GM12874 (cell line): ENCODE measurements around the gene SSH2.

ENCODE experiments used
- TF ChIP-seq, protein P1 (sequence below): IDR thresholded peaks from 2 replicates; pipeline ENCODE4 v1.5.1; 2011; ENCODE audit warnings: low read depth, mild to moderate bottlenecking, control low read depth, low read length, moderate library complexity; ENCODE audit not compliant: insufficient read depth

Gene SSH2

DNA sequence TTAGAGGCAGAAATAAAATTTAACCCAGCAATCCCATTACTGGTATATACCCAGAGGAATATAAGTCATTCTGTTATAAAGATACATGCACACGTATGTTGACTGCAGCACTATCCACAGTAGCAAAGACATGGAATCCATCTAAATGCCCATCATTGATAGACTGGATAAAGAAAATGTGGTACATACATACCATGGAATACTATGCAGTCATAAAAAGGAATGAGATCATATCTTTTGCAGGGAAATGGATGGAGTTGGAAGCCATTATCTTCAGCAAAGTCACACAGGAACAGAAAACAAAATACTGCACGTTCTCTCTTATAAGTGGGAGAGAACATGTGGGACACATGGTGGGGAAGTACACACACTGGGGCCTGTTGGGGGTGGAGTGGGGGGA, 23.1 kb downstream of the SSH2 start:
- TF ChIP-seq, protein P1, sequence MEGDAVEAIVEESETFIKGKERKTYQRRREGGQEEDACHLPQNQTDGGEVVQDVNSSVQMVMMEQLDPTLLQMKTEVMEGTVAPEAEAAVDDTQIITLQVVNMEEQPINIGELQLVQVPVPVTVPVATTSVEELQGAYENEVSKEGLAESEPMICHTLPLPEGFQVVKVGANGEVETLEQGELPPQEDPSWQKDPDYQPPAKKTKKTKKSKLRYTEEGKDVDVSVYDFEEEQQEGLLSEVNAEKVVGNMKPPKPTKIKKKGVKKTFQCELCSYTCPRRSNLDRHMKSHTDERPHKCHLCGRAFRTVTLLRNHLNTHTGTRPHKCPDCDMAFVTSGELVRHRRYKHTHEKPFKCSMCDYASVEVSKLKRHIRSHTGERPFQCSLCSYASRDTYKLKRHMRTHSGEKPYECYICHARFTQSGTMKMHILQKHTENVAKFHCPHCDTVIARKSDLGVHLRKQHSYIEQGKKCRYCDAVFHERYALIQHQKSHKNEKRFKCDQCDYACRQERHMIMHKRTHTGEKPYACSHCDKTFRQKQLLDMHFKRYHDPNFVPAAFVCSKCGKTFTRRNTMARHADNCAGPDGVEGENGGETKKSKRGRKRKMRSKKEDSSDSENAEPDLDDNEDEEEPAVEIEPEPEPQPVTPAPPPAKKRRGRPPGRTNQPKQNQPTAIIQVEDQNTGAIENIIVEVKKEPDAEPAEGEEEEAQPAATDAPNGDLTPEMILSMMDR, result no peak

DNA sequence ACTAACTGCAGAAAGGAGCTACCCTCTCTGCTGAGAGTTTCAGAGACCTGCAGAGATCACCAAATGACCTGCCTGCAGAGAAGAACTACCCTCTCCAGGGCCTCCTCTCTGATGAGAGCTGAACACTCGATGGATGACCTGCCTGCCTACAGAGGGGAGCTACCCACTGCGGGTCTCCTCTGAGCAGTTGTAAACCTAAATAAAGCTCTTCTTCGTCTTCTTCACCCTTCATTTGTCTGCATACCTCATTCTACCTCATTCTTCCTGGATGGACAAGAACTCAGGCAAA, 24.2 kb downstream of the SSH2 start:
- TF ChIP-seq, protein P1, result no peak

DNA sequence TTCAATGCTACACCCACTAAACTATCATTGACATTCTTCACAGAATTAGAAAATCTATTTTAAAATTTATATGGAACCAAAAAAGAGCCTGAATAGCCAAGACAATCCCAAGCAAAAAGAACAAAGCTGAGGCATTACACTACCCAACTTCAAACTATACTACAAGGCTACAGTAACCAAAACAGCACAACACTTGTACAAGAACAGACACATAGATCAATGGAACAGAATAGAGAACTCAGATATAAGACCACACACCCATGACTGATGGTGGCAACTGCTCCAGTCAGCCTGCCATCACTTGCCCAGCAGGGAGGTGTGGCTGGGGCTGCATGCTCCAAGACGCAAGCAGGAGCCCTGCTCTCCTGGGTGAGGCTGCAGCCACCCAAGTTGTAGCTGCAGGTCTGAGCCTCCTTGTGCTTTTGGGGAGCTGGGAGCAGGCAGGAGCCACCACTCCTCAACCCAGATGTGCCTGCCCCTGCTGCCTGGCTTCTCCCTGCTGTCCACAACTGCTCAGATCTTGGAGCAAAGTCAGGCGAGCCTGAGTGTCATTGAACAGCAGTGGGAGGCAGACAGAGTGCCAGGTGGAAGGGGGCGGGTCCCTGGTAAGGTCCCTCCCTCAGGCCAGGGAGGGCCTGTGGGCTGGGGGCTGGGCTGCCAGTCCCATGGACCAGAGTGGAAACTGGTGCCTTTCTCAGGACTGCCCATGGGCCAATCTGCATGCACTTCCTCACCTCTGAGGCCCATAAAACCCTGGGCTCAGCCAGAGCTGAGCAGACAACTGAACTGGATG, 24.7 kb downstream of the SSH2 start:
- TF ChIP-seq, protein P1, result no peak

DNA sequence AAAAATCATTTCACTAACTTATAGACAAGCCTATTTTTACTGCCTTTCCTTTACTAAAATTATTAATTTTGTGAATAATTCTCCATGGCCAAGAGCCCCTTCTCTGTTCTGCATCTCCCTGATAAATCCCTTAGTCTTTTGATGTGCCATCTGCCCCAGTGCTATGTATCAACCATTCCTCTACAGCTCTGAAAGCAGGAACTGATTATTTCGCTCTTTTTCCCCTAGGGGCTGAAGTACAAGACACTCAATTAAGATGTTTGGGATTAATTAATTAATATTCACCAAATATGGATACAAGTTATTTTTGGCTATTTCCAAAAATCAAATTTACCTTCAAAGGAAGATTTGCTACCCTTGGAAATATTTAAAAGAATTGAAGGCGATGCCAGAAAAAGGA, 26.6 kb downstream of the SSH2 start:
- TF ChIP-seq, protein P1, result no peak

DNA sequence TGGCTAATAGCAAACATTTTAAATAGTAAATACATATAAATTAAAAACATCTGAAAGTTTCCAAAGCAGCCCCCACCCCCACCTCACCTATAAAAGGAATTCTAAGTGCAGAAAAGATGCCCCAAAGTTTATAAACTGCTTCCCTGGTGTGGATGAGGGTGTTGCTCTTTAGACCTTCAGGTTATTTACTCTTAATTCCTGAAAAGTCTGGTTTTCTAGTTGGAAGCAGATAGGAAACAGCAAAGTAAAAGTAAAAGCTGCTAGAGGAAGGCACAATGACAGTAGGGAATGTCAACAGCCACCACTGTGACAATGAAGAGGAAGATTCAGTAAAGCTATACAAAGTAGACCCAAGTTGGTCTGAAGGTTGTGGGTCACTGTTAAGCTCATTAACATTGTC, 37.8 kb downstream of the SSH2 start:
- TF ChIP-seq, protein P1, result no peak

DNA sequence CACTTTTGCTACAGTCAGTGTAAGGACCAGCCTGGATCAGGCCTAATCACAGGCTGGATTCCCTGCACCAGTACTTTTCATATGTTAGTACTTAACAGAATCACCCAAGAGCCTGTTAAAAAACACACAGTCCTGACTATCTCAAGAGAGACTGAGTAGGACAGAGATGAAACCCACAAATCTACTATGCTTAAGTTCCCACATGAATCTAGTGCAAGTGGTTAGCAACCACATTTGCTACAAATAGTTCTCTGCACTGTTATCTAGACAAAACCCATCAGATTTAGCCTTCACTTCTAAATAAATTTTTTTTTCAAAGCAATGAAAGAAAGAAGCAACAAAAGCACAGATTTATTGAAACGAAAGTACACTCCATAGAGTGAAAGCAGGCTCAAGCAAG, 38.9 kb downstream of the SSH2 start:
- TF ChIP-seq, protein P1, result no peak

DNA sequence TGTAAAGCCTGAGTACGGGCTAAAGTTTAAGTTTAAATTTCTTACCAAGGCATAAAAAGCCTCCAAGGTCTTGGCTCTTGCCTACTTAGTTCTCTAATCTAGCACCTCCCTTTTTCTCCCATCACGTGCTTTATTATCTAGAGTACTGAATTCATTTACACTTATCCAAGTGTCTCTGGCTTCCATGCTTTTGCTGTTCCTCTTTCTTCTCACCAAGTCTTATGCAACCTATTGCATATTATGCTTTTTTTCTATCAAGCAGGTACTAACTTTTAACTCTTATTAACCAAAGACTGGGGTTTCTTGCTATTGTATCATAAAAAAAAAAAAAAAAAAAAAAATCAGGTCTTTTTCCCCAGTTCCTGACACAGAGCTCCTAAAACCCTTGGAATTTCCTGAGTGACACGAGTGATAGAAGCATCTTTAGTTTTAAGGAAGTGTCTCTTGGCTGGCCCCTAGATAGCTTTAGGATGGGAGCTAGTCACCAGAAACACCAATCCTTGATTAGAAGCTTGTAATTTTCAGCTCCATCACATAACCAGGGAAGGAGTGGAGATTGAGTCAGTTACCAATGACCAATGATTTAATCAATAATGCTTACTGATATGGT, 44.9 kb downstream of the SSH2 start:
- TF ChIP-seq, protein P1, result no peak
